PC-3 (cell line): ENCODE measurements around the gene CTNNA3. TPM values are rescaled to one million over a fixed set of nuclear protein-coding genes. Genes with fewer than 3 reads are reported as not detected.
A peak's percentile ranks its signal among the peaks of the same experiment; 100 is the strongest.

Experiments used
- ATAC-seq: fragments of 200-7000 bp; cut with Tn5 transposase; 2 replicates; pipeline ENCODE4 v1.9.1; 2020; ENCODE audit warnings: mild to moderate bottlenecking, moderate library complexity
- BruUV-seq: library from RNA; stranded (reverse); fragments of 400-500 nt; replicated peaks from 2 replicates; lab custom pipeline; 2021; lab: Mats Ljungman, UMichigan
- CTCF ChIA-PET: fragments of 300-600 bp; sonication (Branson Sonifier 250); formaldehyde crosslinking; loops from one replicate; lab custom pipeline; 2022; ENCODE audit warnings: antibody characterized with exemption; lab: Charles Lee
- POLR2A ChIA-PET: fragments of 300-600 bp; sonication (Branson Sonifier 250); formaldehyde crosslinking; loops from one replicate; lab custom pipeline; 2022; ENCODE audit warnings: antibody characterized with exemption; ENCODE audit not compliant: unreplicated experiment; lab: Charles Lee
- DNase-seq: peaks from one replicate; pipeline ENCODE4 v3.0.0-alpha.2; 2015
- H2AFZ ChIP-seq: fragments of 300-600 bp; sonication (generic); 2 replicates; pipeline ENCODE4 v1.6.0; 2016; ENCODE audit warnings: antibody characterized with exemption, low read length
- H3F3A ChIP-seq: fragments of 300-600 bp; sonication (generic); one replicate; pipeline ENCODE4 v1.6.0; 2017; ENCODE audit warnings: antibody characterized with exemption, low read length, control low read depth, mild to moderate bottlenecking; ENCODE audit not compliant: unreplicated experiment
- H3K27ac ChIP-seq: fragments of 300-600 bp; sonication (generic); 2 replicates; pipeline ENCODE4 v1.5.1; 2016; ENCODE audit warnings: mild to moderate bottlenecking, low read length
- H3K27me3 ChIP-seq: fragments of 300-600 bp; sonication (generic); 2 replicates; pipeline ENCODE4 v1.6.1; 2016; ENCODE audit warnings: low read length, mixed read lengths
- H3K36me3 ChIP-seq: fragments of 300-600 bp; sonication (generic); 2 replicates; pipeline ENCODE4 v1.6.1; 2016; ENCODE audit warnings: low read depth, mixed run types, low read length, mixed read lengths
- H3K4me1 ChIP-seq: fragments of 300-600 bp; sonication (generic); 2 replicates; pipeline ENCODE4 v1.5.1; 2016; ENCODE audit warnings: low read length; ENCODE audit not compliant: insufficient read depth
- H3K4me2 ChIP-seq: fragments of 300-600 bp; sonication (generic); 2 replicates; pipeline ENCODE4 v1.6.0; 2016; ENCODE audit warnings: low read length
- H3K4me3 ChIP-seq: fragments of 300-600 bp; sonication (generic); 2 replicates; pipeline ENCODE4 v1.5.1; 2016; ENCODE audit warnings: mild to moderate bottlenecking, low read length, mixed read lengths
- H3K79me2 ChIP-seq: fragments of 300-600 bp; sonication (generic); 2 replicates; pipeline ENCODE4 v1.6.1; 2017; ENCODE audit warnings: low read length, mixed read lengths
- H3K9ac ChIP-seq: fragments of 300-600 bp; sonication (generic); 2 replicates; pipeline ENCODE4 v1.6.0; 2016; ENCODE audit warnings: mild to moderate bottlenecking, low read length
- H3K9me2 ChIP-seq: fragments of 300-600 bp; sonication (generic); replicated peaks from 2 replicates; pipeline ENCODE4 v1.6.1; 2016; ENCODE audit warnings: mixed run types, low read length, mixed read lengths
- H3K9me3 ChIP-seq: fragments of 300-600 bp; sonication (generic); 2 replicates; pipeline ENCODE4 v1.6.1; 2016; ENCODE audit warnings: low read length, mixed read lengths
- H4K20me1 ChIP-seq: fragments of 300-600 bp; sonication (generic); 2 replicates; pipeline ENCODE4 v1.6.1; 2016; ENCODE audit warnings: low read length, mixed read lengths
- EZH2 ChIP-seq: fragments of 300-600 bp; sonication (generic); IDR thresholded peaks from one replicate; pipeline ENCODE4 v1.6.1; 2017; ENCODE audit warnings: antibody characterized with exemption, mild to moderate bottlenecking, low read length; ENCODE audit not compliant: unreplicated experiment
- EZH2phosphoT487 ChIP-seq: fragments of 300-600 bp; sonication (generic); IDR thresholded peaks from 2 replicates; pipeline ENCODE4 v1.6.1; 2018; ENCODE audit warnings: mild to moderate bottlenecking, antibody characterized with exemption, low read length, borderline replicate concordance
- intact Hi-C: fragments of 100-400 bp; cut with micrococcal nuclease; formaldehyde crosslinking; loops from 2 replicates; pipeline ENCODE4 v1.9.0; 2023
- total RNA-seq: library from RNA; depleted of rRNA; stranded (reverse); fragments of >200 nt; gene quantifications from 2 replicates; pipeline ENCODE4 v1.2.3, GENCODE V29; 2014
- TF ChIP-seq, protein P1 (sequence below): fragments of 300-600 bp; sonication (generic); conservative IDR thresholded peaks from 2 replicates; pipeline ENCODE4 v1.5.1; 2017; ENCODE audit warnings: antibody characterized with exemption, low read depth, mild to moderate bottlenecking, low read length

Gene CTNNA3
- total RNA-seq, 1 experiment from 2014 or later, result 1.9 TPM

- H3K9me2 ChIP-seq, result no peaks in the 10 kb centered on the region; the same call in 1 of the 2 replicates
- no peaks in the 10 kb centered on the region for H3K36me3 ChIP-seq
- DNase-seq, result peak; percentile 81
- TF ChIP-seq, protein P1, sequence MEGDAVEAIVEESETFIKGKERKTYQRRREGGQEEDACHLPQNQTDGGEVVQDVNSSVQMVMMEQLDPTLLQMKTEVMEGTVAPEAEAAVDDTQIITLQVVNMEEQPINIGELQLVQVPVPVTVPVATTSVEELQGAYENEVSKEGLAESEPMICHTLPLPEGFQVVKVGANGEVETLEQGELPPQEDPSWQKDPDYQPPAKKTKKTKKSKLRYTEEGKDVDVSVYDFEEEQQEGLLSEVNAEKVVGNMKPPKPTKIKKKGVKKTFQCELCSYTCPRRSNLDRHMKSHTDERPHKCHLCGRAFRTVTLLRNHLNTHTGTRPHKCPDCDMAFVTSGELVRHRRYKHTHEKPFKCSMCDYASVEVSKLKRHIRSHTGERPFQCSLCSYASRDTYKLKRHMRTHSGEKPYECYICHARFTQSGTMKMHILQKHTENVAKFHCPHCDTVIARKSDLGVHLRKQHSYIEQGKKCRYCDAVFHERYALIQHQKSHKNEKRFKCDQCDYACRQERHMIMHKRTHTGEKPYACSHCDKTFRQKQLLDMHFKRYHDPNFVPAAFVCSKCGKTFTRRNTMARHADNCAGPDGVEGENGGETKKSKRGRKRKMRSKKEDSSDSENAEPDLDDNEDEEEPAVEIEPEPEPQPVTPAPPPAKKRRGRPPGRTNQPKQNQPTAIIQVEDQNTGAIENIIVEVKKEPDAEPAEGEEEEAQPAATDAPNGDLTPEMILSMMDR, result no peak
- TF ChIP-seq EZH2phosphoT487, result no peak
- TF ChIP-seq EZH2, result no peak
- peak overlapping the region; percentile 2; the same call in 1 of the 2 replicates for H3K4me2 ChIP-seq
- H3K9me3 ChIP-seq, result no peaks in the 10 kb centered on the region
- no TSS peak for BruUV-seq
- peaks cover 20% of the 10 kb centered on the region for H3K4me1 ChIP-seq
- peak; percentile 51 for ATAC-seq
- H2AFZ ChIP-seq, result peak overlapping the region; percentile 4; the same call in 1 of the 2 replicates
- intact Hi-C loops, result loop anchor here (1.0 to 2.0 kb wide), 2 partner anchors 27 to 193 kb away; no protein-coding TSS in a partner anchor
- POLR2A ChIA-PET, result interaction anchor here (0.7 kb wide), 1 partner anchor 475 kb away, joined by 5 read pairs; no protein-coding TSS in a partner anchor
- no peak overlapping the region for H3K4me3 ChIP-seq
- no peaks in the 10 kb centered on the region for H3K27me3 ChIP-seq
- H3F3A ChIP-seq, result no peaks in the 10 kb centered on the region
- no peak overlapping the region for H3K9ac ChIP-seq
- CTCF ChIA-PET, result interaction anchor here (0.7 kb wide), 1 partner anchor 609 kb away, joined by 3 read pairs; no protein-coding TSS in a partner anchor
- H3K27ac ChIP-seq, result no peak overlapping the region
- no peaks in the 10 kb centered on the region for H3K79me2 ChIP-seq
- H4K20me1 ChIP-seq, result no peaks in the 10 kb centered on the region
Observed at GRCh38 chr10:66321723-66322665, 1374.0 kb downstream of the CTNNA3 start.

DNA sequence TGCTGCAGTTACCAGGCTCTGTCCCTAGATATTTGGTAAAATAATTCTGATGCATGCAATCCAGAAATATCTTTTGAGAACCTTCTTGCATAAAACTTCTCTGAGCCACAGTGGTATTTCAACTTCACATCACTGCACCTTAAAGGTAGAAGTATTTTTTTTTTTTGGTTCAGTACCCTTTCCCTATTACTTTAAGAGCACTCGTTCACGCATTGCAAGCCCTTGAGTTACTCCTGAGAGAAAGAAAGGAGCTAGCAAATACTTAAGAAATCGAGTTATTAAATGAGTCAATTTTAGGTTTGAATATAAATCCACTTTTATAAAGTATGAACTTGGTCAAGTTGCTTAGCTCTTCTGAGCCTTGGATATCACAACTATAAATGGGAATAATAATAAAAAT, 1377.2 kb downstream of the CTNNA3 start:
- no peak overlapping the region for H3K9ac ChIP-seq
- intact Hi-C loops, result no loop called here
- H3F3A ChIP-seq, result no peaks in the 10 kb centered on the region
- H3K9me3 ChIP-seq, result no peaks in the 10 kb centered on the region
- H2AFZ ChIP-seq, result no peak overlapping the region
- DNase-seq (no peak), ATAC-seq (no peak)
- no peaks in the 10 kb centered on the region for H4K20me1 ChIP-seq
- H3K4me1 ChIP-seq, result peaks cover 20% of the 10 kb centered on the region
- CTCF ChIA-PET, result interaction anchor here (0.6 kb wide), 1 partner anchor 306 kb away, joined by 3 read pairs; no protein-coding TSS in a partner anchor
- no peak overlapping the region for H3K4me3 ChIP-seq
- no peaks in the 10 kb centered on the region for H3K27me3 ChIP-seq
- no peaks in the 10 kb centered on the region; the same call in 1 of the 2 replicates for H3K9me2 ChIP-seq
- H3K4me2 ChIP-seq, result no peak overlapping the region
- no peak for TF ChIP-seq EZH2
- TF ChIP-seq EZH2phosphoT487, result no peak
- H3K27ac ChIP-seq, result no peak overlapping the region
- H3K79me2 ChIP-seq, result no peaks in the 10 kb centered on the region
- POLR2A ChIA-PET, result no interaction called here
- BruUV-seq, result no TSS peak
- H3K36me3 ChIP-seq, result no peaks in the 10 kb centered on the region

- peak; percentile 87 for ATAC-seq
Observed at GRCh38 chr10:66307826-66308225, 1388.2 kb downstream of the CTNNA3 start.

More at GRCh38 chr10:66307826-66308225, 1388.2 kb downstream of the CTNNA3 start:
- no peak for TF ChIP-seq EZH2
- TF ChIP-seq, protein P1, result peak; percentile 91
- ChIA-PET POLR2A (no interaction called here), CTCF (no interaction called here)
- Histone ChIP-seq H3K9me2 (no peaks in the 10 kb centered on the region), H3K36me3 (no peaks in the 10 kb centered on the region), H4K20me1 (no peaks in the 10 kb centered on the region), H3F3A (no peaks in the 10 kb centered on the region), H3K4me1 (no peaks in the 10 kb centered on the region), H3K9me3 (no peaks in the 10 kb centered on the region), H3K27ac (no peak overlapping the region), H2AFZ (peak overlapping the region; percentile 5; the same call in 1 of the 2 replicates), H3K4me3 (no peak overlapping the region), H3K27me3 (no peaks in the 10 kb centered on the region), H3K4me2 (no peak overlapping the region), H3K9ac (no peak overlapping the region), H3K79me2 (no peaks in the 10 kb centered on the region)
- DNase-seq, result peak; percentile 78
- BruUV-seq, result no TSS peak
- intact Hi-C loops, result loop anchor here (1.0 to 10.0 kb wide), 7 partner anchors 41 to 997 kb away; no protein-coding TSS in a partner anchor
